ENCODE results near the gene ARHGEF1.
"Not testable (repeated sequence)": the region's sequence is repeated elsewhere in the genome, so short reads cannot be mapped to it uniquely, and the experiment has no call there.

ARHGEF1 gene

DNA sequence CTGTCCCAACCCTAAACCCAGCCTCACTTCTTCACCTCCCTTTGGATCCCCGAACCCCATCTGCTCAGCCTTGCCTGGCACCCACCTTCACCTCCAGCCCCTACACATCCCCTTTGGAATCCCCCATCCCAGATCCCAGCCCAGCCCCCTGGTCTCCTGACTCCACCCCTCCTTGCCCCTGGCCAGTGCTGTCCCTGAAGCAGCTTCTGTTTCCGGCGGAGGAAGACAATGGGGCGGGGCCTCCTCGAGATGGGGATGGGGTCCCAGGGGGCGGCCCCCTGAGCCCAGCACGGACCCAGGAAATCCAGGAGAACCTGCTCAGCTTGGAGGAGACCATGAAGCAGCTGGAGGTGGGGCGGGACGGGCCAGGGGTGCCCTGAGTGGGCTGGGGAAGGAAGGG is 23.3 kb downstream of the ARHGEF1 start:
- DNase-seq = no peak

DNA sequence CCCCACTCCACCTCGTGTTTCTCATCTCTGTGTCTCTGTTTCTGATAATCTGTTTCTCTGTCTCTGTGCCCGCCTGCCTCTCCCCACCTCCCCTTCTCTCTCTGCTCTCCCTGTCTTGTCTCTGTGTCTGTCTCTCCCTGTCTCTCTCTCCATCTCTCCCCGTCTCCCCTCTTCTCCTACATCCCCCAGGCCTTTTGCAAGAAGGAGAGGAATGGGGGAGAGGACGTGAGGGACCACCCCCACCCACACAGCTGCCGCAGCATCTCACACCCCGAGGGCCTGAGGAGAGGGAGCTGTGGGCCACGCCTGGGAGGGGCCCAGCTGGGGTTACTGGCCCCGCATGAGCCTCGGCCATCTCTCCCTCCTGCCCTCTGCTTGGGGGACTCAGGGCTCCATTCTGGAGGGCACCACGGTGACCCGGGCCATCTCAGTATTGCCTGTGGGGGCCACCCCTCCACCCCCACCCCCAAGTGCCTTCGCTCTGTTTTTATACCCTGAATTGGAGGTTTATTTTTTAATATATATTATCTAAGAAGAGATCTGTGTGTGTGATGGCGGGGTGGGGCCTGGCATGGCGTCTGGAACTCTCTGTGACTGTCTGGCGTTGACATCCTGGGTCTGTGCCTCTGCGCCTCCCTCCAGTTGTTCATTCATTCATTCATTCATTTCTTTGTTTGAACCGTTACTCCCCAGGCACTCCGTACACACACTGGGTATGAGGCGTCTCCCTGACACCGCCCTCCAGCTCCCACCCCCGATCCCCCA is 24.1 kb downstream of the ARHGEF1 start:
- no peak for DNase-seq

DNA sequence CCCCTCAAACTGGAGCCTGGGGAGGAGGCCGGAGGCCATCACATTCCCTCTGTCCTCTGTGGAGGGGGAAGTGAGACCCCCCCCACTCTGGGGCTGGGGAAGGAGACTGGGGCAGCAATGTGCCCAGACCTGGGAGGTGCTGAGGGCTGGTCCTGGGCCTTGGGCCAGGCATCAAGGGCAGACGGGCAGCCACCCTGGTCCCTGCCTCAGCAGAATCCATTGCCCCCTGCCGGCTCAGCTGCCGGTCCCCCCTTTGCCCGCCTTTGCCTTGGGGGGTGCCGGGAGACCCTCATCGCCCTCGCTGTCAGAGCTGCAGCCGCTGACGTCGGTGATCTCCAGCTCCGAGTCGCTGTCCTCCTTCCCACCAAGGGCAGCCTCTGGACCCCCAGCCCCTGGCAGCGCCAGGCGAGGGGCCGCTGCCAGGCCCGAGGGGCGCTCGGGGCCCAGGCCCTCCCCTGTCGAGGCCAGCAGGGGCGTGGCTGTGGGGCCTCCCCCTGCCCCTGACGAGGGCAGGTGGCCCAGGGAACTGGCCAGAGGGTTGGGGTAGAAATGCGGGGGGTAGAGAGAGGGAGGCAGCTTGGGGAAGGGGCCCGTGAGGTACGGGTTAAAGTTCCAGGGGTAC is 25.1 kb downstream of the ARHGEF1 start:
- no peak for DNase-seq

DNA sequence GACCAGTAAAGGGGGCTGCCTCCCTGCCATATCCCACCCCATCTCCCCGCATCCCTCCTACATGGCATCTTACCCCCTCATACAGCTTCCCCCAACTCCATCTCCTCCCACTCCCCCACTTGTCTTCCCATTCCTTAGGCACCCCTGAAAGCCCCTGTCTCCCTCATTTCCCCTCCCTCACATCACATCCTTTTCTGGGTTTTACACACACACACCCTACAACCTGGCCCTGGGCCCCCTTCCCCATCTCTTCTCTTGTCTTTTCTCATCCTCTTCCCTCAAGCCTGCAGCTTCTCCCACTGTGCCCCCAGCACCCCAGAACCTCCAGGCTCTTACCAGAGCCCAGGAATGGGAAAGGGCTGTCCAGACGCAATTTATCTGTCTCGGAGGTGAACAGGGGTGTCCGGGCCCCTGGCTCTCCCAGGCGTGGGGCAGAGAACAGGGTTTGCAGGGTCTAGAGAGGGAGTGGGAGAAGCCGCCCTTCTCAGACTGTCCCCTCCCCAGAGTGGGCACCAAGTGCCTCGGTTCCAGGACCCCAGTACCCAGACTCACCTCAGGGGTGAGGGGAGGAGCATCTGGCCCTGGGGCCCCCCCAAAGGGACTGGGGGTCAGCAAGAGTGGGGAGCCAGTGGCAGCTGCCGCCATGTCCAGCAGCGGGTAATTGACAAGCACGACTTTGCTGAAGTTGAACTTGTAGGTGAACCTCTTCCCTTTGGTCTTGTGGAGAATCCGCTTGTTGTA is 25.9 kb downstream of the ARHGEF1 start:
- DNase-seq = no peak

DNA sequence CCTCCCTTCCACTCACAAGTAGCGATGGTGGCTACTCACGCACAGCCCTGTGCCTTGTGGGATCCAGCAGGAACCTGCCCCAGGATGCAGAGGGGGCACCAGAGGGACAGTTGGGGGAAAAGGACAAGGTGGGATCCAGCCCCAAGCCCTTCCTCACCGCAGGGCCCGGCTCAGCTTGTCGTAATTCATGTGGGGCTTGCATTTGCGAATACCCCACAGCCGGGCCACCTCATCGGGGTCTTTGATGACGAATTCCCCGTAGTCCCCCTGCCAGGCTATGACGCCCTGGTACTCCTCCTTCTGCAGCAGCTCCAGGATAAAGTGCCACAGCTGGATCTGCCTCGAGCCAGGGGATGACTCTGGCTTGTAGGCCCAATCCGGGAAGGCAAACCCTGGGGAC is 26.7 kb downstream of the ARHGEF1 start:
- DNase-seq = no peak

DNA sequence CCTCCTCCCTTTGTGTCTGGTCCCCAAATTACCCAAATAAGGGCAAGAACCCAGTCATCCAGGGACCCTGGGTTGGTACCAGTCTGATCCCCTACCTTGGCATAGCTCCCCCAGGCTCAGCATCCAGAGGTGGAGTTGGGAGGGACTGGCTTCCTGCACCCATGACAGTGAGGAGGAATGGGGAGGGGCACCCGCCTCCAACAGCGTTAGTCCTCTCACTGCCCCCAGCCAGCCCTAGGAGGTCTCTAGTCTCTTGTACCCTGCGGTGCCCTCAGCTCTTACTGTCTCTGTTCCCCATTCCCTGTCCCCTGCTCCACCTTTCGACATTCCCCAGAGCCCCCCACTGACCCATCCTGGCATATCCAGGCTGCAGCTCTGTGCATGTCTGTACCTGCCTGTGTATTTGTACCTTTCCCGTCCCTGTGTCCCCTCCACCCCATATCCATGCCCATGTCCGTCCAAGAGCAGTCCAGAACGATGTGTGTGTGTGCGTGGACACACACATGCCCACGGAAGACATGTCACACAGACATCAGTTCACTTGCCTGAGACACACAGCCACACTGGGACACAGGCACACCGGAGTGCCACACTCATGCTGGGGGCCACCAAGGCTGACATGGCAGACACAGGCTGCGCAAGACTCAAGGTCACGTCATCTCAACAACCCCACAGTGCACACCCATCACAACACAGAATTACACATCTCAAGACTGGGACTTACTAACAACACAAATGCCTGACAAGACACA is 27.4 kb downstream of the ARHGEF1 start:
- DNase-seq = no peak

DNA sequence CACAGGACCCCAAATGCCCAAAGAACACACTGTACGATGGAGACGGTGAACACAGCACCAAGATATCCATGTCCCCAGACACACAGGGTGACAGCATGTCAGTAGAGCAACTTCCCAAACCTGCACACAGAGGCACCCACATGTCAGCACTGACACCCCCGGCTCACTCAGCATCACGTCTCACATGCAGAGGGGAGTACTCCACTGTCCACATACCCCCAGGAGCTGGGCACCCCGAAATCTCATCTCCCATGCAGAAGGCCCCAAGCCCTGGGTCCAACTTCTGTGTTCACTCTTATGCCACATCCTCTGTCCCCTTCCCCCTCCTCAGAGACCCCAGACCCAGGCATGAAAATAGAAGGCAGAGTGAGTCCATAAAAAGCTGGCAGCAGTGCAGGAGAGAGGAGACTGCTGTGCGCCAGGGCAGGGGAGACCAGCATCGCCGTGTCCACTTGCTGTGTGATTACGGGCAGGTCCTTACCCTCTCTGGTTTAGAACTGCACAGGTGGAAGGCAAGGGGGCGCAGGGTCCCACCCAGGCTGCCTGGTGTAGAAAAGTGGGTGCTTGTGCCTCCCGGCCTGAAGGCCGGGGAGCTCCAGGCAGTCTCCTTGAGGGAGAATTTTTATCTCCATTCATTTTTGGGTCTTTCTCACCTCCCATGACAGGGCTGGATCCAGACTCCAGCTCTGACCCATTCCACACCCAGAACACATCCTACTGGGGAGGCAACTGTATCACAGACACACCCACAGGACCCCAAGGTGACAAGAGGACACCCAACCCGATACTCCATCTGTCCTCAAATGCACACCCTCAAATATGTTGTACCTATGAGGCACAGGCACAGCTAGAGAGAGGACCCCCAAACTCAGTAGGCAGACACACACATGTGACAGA is 28.3 kb downstream of the ARHGEF1 start:
- DNase-seq = no peak

DNA sequence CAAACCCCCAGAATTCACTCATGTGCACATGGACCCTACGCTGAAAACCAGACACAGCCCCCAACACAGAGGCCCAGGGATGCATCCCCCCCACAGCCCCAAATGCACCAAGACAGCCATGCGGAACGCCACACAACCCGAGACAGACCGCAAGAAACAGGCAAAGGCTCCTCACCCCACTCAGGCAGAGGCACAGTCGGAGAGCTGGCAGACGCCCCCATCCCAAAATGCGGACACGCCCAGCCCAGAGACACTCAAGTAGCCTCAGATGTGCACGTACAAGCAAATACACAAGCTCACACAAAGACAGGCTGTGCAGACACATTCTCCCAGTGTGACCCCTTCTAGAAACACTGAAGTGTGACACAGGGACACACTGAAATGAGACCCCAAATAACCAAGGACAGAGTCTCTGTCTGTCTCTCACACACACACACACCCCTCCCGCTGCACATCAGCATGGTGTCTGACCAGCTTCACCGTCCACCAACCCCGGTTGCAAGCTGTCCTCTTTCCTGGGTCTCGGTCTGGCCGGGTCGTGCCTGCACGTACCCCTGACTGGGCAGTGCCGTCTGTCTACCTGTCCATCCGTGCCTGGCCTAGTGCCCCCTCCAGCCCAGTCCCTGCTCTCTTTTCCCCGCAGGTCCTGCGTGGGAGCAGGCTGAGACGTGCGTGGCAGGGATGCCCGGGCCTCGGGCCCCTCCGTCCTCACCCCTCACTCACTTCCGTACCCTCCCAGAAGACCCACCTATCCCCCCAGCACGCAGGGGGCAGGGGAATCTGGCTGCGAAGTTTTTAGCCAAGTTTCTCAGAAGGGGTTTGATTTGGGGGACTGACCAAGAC is 29.1 kb downstream of the ARHGEF1 start:
- no peak for DNase-seq

DNA sequence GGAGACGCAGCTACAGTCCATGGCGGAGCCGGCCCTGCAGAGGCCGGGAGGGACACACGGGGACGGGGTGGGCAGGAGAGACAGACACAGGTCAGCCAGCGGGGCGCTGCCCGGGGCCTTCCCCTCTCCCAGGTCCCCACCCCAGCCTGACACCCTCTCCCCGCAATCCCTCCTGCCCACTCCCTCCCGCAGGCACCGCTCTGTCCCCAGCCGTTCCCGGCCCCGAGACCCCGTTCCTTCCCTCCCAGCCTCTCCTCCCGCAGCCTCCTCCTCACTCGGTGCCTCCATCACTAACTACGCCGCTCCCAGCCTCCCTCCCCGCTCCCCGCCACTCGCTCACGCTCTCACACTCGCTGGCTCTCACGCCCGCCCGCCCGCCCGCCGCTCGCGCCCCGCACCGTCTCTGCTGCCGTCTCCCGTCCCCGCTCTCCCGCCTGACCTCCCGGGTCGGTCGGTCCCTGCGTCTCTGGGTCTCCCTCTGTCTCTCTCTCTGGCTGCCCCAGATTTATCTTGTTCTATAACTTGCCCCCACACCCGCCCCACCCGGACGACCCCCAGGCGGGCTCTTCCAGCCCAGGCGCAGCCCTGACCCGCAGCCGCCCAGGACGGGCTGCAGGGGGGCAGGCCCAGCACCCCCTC is 30.0 kb downstream of the ARHGEF1 start:
- DNase-seq = no peak

DNA sequence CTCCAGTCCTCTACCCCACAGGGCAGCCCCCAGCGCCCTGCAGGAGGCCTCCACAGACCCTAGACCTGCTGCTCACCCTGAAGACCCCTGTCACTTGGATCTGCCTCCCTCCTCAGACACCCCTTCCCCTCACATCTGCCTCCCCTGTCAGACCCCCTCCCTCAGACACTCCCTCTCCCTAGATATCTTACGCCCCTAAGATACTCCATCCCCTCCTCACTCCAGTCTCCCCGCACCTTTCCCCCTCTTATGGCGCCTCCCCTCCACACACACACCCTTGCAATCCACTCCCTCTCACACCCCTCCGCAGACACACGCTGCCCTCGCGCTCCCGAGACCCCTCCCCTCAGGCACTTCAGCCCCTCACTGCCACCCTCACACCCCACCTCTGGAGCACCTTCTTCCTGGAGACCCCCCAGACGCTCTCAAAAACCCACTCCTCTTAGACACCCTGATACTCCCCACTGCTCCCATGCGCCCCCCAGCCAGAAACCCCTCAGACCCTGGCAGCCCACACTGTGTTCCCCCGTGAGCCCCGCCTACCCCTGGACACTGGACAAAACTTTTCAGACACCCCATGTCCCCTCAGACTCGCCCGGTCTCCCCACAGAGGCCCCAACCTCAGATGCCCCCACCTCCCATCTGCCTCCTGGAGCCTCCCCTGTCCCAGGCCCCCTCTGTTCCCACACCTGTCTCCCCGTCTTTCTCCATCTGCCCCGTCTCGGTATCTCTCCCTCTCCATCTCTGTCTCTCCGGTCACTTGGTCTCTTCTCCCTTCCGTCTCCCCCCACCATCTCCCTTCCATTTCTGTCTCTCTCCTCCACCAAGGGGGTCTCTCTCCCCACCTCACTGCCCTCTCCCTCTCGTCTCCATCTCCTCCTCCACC is 30.8 kb downstream of the ARHGEF1 start:
- DNase-seq = no peak

DNA sequence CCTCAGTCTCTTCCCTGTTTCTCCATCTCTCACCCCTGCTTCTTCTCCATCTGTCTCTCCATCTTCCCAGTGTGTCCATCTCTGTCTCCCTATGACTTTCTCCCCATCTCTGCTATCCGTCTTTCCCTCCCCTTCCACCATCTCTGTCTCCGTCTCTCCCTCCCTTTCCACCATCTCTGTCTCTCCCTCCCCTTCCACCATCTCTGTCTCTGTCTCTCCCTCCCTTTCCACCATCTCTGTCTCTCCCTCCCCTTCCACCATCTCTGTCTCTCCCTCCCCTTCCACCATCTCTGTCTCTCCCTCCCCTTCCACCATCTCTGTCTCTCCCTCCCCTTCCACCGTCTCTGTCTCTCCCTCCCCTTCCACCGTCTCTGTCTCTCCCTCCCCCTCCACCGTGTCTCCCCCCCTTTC is 31.4 kb downstream of the ARHGEF1 start:
- not testable (repeated sequence) for DNase-seq

DNA sequence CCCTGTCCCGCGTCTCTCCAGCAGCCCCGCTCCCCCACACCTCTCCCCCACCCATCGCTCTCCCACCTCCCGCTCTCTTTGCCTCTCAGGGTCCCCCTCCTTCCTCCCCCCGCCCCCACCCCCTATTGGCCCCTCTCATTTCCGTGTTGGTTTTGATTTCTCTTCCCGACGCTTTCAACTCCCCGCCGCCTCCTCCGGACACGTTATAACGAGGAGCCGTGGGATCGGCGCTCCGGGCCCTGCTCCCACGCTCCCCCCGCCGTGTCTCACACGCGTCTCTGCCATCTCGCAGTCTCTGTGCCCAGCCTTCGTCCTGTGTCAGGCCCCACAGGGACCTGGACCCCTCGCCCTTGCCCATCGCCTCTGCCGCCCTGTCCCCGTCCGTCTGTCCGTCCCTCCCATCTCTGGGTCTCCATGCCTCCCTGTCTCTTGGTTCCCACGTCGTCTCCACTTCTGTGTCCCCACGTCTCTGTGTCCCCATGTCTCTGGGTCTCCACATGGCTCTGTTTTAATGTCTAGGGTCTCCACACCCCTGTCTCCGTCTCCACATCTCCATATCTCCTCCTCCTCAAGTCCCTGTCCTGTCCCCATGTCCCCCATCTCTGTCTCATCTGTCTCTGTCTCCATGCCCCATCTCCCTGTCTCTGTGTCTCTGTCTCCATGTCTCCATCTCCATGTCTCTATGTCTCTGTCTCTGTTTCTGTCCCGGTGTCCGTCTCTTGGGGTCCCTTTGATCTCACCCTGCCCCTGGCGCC is 32.2 kb downstream of the ARHGEF1 start:
- no peak for DNase-seq

DNA sequence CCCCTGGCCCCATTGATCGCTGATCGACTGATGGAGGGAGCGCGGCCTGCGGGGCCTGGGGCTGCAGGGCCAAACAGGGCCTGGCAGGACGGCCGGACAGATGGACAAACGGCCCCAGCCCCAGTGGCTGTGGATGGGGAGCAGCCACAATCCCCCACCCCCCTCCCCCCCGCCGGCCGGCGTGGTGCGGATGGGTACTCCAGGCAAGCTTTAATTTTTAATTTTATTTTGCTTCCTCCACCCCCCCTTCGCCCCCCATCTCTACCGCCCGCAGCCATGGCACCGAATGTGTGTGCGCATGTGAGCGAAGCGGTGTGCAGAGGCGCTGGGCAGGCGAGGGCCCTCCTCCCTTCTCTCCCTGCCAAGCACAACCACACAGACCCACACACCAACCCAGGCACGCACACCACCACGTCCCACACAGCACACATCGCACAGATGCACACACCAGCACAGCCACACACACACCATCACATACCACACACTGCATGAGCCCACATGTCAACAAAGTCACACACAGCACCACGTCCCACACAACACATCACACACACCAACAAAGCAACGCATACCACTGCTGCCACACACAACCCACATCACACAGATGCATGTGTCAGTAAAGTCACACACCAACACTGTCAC is 32.9 kb downstream of the ARHGEF1 start:
- DNase-seq = no peak

DNA sequence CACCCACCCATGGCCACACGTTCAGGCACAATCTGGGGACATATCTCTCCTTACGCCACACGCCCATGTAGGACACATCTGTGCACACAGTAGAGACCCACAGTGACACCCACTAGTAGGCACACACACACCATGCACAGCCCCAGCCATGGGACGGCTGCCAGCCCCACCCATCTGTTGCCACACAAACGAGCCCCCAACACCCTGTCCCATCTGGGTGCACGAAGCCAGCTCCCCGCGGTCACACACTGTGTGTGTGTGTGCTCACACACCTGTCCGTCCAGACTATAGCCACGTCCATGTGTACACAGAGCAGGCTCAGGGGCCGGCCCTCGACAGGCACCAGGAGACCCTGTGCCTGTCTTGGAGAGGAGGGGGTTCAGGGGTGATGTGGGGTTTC is 34.7 kb downstream of the ARHGEF1 start:
- no peak for DNase-seq

DNA sequence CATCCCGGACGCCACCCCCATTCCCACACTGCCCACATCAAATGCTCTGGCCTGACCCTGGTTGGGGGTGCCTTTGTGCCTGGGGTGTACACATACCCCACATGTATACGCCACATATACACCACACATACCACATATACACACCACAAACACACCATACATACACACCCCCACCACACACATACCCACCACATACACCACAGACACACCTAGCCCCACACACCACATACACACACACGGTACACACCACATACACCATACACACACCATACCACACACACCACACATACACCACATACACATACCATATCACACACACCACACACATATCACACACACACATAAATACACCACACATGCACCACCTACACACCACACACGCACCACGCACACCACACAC is 35.1 kb downstream of the ARHGEF1 start:
- DNase-seq = no peak

DNA sequence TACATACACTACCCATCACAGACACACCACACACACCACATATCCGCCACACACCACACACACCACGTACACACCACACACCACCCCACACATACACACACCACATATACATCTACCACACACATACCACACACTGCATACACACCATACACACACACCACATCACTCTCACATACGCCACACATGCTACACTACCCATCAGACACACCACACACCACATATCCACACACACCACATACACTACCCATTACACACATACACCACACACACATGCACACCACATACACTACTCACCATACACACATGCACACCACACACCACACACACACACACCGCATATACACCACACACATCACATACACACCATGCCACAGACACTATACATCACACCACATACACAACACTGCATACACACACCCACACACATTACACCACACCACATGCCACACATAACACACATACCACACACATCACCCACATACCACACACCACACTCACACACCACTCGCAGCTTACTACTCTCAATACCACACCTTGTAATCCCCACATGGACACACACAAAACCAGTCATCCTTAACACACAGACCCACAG is 35.8 kb downstream of the ARHGEF1 start:
- no peak for DNase-seq

DNA sequence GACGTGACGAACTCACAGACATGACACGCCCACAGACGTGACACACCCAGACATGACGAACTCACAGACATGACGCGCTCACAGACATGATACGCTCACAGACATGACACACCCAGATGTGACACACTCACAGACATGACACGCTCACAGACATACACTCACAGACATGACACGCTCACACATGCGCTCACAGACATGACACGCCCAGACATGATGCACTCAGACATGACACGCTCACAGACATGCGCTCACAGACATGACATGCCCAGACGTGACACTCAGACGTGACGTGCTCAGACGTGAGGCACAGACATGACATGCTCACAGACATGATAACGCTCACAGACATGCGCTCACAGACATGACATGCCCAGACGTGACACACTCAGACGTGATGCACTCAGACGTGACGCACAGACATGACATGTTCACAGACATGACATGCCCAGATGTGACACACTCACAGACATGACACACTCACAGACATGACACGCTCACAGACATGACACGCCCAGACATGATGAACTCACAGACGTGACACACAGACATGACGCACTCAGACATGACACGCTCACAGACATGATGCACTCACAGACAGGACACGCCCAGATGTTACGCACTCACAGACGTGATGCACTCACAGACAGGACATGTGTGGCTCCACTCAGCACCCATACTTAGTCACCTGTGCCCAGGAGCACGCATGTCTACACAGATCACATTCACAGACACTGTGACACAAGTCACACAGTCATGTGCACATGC is 37.1 kb downstream of the ARHGEF1 start:
- no peak for DNase-seq

Measured in suppressor macrophage treated with lipopolysaccharide for 4 hours (primary cell).